ENCODE measurements around the gene PTPN13.
"Not testable (repeated sequence)": the region's sequence is repeated elsewhere in the genome, so short reads cannot be mapped to it uniquely, and the experiment has no call there.

GRCh38 chr4:86719149-86719548 lies 125.0 kb downstream of the PTPN13 start:
- TF ChIP-seq CTCF (conservative IDR thresholded peaks at IDR 0.05); ZFX (IDR thresholded peaks at IDR 0.05): not testable (repeated sequence)
